Stimulated activated CD8-positive, alpha-beta memory T cell treated with anti-CD3 and anti-CD28 coated beads, Interleukin-7, amount 100 ng/mL, for 48 hours (primary cell): ENCODE results near the gene KLF3.
"Not testable (repeated sequence)": the region's sequence is repeated elsewhere in the genome, so short reads cannot be mapped to it uniquely, and the experiment has no call there.

ENCODE experiments used
- DNase-seq, 2 donors: peaks; one replicate each; pipeline ENCODE4 v3.0.0-alpha.2; 2020; ENCODE audit warnings: low read depth in 1 of 2; ENCODE audit errors: extremely low read depth in 1 of 2

KLF3 gene

GRCh38 chr4:38663801-38664705 lies at the start of gene KLF3:
Gene KLF3 (plus strand): TSS chr4:38664199. CDS start chr4:38680626, 16,427 bp downstream.
- DNase-seq: peak; percentile 57 to 65

DNA sequence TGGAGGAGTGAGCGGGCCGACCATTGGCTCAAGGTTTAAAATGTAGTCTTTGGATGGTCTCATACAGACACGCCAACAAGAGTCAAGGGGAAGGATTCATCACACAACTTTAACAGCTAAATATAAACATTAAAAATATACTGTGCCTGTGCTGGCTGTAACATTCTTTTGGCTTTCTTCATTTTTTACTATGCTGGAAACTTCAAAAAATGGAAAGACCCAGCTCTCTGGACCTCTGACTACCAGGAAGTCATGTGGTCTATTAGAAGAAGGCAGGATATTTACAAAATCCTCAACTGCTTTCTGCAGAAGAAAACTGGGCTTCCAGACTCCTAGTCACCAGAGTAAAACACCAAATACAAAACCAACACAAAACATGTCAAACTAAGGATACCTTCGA lies 49.8 kb upstream of the KLF3 start:
- DNase-seq: no peak

DNA sequence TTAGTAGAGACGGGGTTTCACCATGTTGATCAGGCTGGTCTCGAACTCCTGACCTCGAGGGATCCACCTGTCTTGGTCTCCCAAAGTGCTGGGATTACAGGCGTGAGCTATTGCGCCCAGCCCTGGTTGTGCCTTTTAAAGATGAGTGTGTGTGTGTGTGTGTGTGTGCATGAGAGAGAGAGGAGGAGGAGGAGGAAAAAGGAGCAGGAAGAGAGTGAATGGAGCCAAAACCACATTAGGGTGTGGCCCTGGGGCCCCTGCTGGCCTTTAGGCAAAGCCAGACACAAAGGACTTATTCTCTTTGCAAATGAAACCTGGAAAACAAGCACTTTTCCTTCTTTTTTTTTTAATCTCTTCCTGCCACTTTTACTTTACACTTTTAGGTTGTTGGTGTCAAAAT lies 48.2 kb upstream of the KLF3 start:
- DNase-seq: no peak

DNA sequence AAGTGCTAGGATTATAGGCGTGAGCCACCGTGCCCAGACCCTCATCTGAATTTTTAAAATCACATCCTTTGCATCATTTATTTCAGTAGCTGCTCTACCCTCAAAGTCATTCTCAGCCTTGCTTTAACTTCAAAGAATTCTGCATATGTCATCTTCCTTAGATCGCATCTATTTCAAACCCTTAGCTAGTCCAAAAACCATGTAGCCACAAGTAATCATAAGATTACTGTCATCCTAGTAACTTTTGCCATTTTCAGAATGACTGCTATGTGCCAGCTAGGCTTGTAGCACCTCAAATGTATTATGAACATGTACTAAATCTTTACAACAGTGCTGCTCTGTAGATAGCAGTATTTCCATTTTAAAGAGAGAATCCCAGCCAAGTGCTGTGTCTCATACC lies 45.5 kb upstream of the KLF3 start:
- DNase-seq: no peak

DNA sequence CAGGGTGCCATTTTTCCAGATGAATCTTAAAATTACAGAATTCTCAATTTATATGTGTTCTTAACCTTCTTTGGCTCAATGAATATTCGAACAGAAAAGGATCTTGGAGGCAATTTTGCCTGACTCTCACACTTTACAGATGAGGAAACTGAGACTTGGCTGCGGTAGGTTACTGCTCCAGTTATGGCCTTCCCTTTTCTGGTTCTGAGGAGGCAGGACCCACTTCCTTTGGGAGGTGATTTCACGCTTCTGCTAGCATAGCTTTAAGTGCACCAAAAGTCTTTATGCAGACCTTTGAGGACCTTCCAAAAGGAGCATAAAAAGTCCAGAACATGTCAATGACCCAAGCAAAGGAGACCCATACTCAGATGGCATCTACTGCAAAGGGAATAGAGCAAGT lies 44.7 kb upstream of the KLF3 start:
- no peak for DNase-seq

DNA sequence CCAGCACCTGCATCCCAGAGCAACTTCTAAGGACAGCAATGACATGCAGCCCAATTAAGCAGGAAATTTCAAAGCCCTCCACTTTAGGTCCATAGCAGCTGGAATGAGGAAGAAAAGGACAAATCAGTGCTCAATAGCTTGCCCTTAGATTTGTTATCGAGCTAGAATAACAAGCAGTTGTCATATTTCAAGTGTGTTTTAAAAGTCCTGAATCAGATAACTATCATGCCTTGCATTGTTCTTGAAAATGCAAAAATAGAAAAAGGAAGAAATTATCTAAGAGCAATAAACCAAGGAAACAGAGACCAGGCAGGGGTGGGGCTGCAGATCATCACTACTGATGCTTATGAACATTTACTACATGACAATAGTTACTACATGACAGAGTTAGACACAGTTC lies 43.9 kb upstream of the KLF3 start:
- DNase-seq: no peak

- no peak for DNase-seq
These were observed 43.4 kb upstream of the KLF3 start for GRCh38 chr4:38620527-38621027.

GRCh38 chr4:38621028-38621684 lies 42.8 kb upstream of the KLF3 start:
- DNase-seq: no peak

GRCh38 chr4:38621831-38622230 lies 42.2 kb upstream of the KLF3 start:
- no peak for DNase-seq

DNA sequence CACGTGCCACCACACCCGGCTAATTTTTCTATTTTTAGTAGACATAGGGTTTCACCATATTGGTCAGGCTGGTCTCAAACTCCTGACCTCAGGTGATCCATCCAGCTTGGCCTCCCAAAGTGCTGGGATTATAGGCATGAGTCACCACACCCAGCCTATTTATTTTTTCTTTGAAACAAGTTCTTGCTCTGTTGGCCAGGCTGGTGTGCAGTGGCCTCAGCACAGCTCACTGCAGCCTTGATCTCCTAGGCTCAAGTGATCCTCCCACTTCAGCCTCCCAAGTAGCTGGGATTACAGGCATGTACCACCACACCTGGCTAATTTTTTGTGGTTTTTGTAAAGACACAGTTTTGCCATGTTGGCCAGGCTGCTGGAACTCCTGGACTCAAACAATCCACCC lies 41.7 kb upstream of the KLF3 start:
- not testable (repeated sequence) for DNase-seq

GRCh38 chr4:38623260-38623659 lies 40.7 kb upstream of the KLF3 start:
- DNase-seq: no peak

DNA sequence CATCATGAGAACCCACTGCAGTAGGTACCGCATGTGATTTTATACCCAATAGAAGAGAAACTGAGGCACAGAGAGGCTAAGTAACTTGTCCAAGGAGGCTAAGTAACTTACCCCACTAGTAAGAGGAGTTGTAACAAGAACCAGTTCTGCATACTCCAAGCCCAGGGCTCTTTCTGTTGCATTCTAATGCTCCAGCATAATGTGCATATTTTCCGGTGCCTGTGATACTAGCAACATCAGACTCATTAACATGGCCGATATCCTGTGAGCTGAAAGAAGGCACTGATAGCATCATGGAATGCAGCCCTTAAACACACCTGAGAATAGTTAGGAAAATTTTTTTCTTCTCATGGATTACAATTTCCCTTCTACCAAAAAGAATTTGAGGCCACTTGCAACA lies 39.7 kb upstream of the KLF3 start:
- DNase-seq: no peak

- DNase-seq: no peak
These were observed 38.5 kb upstream of the KLF3 start for GRCh38 chr4:38625508-38625907.

DNA sequence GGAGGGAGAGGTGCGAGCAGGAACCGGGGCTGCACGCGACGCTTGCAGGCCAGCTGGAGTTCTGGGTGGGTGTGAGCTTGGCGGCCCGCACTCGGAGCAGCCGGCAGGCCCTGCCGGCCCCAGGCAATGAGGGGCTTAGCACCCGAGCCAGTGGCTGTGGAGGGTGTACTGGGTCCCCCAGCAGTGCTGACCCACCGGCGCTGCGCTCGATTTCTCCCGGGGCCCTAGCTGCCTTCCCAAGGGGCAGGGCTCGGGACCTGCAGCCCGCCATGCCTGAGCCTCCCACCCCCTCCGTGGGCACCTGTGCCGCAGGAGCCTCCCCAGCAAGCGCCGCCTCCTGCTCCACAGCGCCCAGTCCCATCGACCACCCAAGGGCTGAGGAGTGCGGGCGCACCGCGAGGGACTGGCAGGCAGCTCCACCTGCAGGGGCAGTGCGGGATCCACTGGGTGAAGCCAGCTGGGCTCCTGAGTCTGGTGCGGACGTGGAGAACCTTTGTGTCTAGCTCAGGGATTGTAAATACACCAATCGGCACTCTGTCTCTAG lies 37.0 kb upstream of the KLF3 start:
- DNase-seq: not testable (repeated sequence)

DNA sequence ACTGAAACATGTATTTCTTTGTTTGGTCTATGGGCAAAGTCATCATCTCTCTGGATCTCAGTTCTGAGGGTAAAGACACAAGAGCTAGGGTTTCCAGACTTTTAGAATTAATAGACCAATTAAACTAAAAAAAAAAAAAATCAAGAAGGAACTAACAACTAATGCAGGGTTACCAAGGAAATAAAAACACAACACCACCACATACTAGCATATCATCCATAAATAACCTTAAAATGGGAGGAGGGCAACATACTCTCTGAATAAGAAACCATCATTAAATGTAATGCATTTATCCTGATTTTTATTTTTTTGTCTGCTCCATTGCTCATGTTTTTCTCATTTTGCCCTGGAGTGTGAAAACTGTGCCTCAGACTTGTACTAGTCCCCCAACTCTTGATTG lies 33.5 kb upstream of the KLF3 start:
- DNase-seq: no peak

GRCh38 chr4:38634047-38634759 lies 29.8 kb upstream of the KLF3 start:
- no peak for DNase-seq

- no peak for DNase-seq
These were observed 24.8 kb upstream of the KLF3 start for GRCh38 chr4:38639242-38639641.

DNA sequence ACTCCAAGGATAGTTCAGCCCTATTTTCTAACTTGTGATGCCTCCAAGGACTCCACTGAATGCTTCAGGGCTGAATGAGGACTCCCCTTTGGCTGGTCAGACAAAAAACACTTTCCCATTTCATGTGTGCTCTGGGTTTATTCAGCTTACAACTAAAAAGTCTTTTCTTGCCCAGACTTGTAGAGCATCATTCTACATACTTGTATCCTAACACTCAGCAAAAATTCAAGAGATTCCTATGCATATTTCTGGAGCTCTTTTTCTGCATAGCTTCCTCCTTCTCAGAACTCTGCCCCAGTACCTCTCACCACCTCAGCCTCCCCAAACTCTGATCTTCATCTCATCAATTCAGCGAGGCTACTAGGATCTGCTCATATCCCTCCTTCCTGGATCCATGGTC lies 22.2 kb upstream of the KLF3 start:
- DNase-seq: no peak

- no peak for DNase-seq
These were observed 19.8 kb upstream of the KLF3 start for GRCh38 chr4:38644201-38644600.

GRCh38 chr4:38647101-38647819 lies 16.7 kb upstream of the KLF3 start:
- DNase-seq: no peak

DNA sequence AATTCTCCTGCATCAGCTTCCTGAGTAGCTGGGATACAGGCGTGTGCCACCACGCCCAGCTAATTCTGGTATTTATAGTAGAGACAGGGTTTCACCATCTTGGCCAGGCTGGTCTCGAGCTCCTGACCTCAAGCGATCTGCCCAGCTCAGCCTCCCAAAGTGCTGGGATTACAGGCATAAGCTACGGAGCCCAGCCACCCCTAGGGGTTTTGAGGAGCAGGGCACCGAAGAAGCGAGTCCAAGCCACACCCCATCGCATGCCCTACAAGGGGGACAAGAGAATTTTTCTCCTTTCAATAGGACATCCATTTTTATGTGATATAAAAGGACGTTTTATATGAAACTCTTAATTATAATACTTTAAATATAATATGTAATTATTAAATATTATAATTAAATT lies 13.9 kb upstream of the KLF3 start:
- no peak for DNase-seq
